NCI-H187 treated with DMSO at 0.1 percent for 48 hours (cell line): ENCODE results near the gene PCDHGA1.

Source experiments
- DNase-seq: peaks from one replicate; lab custom pipeline; 2025; lab: John Stamatoyannopoulos, UW

Gene PCDHGA1

GRCh38 chr5:141439411-141440141, 109.3 kb downstream of the PCDHGA1 start:
- no peak for DNase-seq

GRCh38 chr5:141440341-141440740, 110.0 kb downstream of the PCDHGA1 start:
- DNase-seq, result no peak

- DNase-seq, result no peak
These were observed 111.4 kb downstream of the PCDHGA1 start for GRCh38 chr5:141441571-141442170.

GRCh38 chr5:141465351-141465750, 135.0 kb downstream of the PCDHGA1 start:
- DNase-seq, result no peak

GRCh38 chr5:141475625-141476131, 145.4 kb downstream of the PCDHGA1 start, which contains the start of gene PCDHGC3:
TSS of gene PCDHGC3 (plus strand) at chr5:141475966. CDS start at chr5:141476117, 151 bp downstream.
- DNase-seq, result no peak

GRCh38 chr5:141476132-141476911, 146.0 kb downstream of the PCDHGA1 start:
- no peak for DNase-seq

GRCh38 chr5:141477044-141477575, 146.8 kb downstream of the PCDHGA1 start:
- no peak for DNase-seq

GRCh38 chr5:141477815-141478214, 147.5 kb downstream of the PCDHGA1 start:
- no peak for DNase-seq

GRCh38 chr5:141478321-141478945, 148.1 kb downstream of the PCDHGA1 start:
- no peak for DNase-seq

GRCh38 chr5:141479776-141480175, 149.5 kb downstream of the PCDHGA1 start:
- DNase-seq, result no peak

GRCh38 chr5:141483902-141484301, 153.6 kb downstream of the PCDHGA1 start:
- no peak for DNase-seq

GRCh38 chr5:141484310-141484640, 154.0 kb downstream of the PCDHGA1 start:
- DNase-seq, result no peak

GRCh38 chr5:141484641-141485311, 154.5 kb downstream of the PCDHGA1 start, which contains the start of gene PCDHGC4:
TSS of gene PCDHGC4 (plus strand) at chr5:141485030. CDS start at chr5:141485174, 144 bp downstream.
- no peak for DNase-seq

GRCh38 chr5:141485321-141486055, 155.2 kb downstream of the PCDHGA1 start:
- no peak for DNase-seq

- DNase-seq, result no peak
These were observed 155.8 kb downstream of the PCDHGA1 start for GRCh38 chr5:141486091-141486490.

- no peak for DNase-seq
These were observed 156.8 kb downstream of the PCDHGA1 start for GRCh38 chr5:141487131-141487530.

GRCh38 chr5:141488591-141489561, 158.6 kb downstream of the PCDHGA1 start, which contains the start of gene PCDHGC5:
TSS of gene PCDHGC5 (plus strand) at chr5:141489081. CDS start at chr5:141489241, 160 bp downstream.
- no peak for DNase-seq

- no peak for DNase-seq
These were observed 159.5 kb downstream of the PCDHGA1 start for GRCh38 chr5:141489841-141490240.

GRCh38 chr5:141490271-141490670, 160.0 kb downstream of the PCDHGA1 start:
- DNase-seq, result no peak
